Measurements from ENCODE around the gene SERPINA9. TPM values are rescaled to one million over a fixed set of nuclear protein-coding genes. Genes with fewer than 3 reads are reported as not detected.
A peak's percentile ranks its signal among the peaks of the same experiment; 100 is the strongest.
"Not testable (repeated sequence)": the region's sequence is repeated elsewhere in the genome, so short reads cannot be mapped to it uniquely, and the experiment has no call there.

Gene SERPINA9
- total and polyA plus RNA-seq, 4 donors, result not detected

GRCh38 chr14:94491511-94491910 lies 15.5 kb upstream of the SERPINA9 start:
- H3K4me1 ChIP-seq (ENCODE audit: control insufficient read depth, insufficient read depth, low read length), result peaks cover 12% of the 10 kb centered on the region
- peaks cover 3% of the 10 kb centered on the region for H3K27me3 ChIP-seq (ENCODE audit: control insufficient read depth, insufficient read depth, low read length)
- no peak overlapping the region for H3K4me3 ChIP-seq (ENCODE audit: low read depth, low read length)
- no peak overlapping the region for H3K27ac ChIP-seq (ENCODE audit: low read depth, low read length)
- no peak for DNase-seq (ENCODE audit: low read depth in 4 of 6, low spot score in 6 of 6)
- no peaks in the 10 kb centered on the region for H3K36me3 ChIP-seq (ENCODE audit: control insufficient read depth, insufficient read depth, low read length)
- WGBS (ENCODE audit: insufficient coverage), result 75% methylated on average over 4 of the region's 4 CpGs
- H3K9me3 ChIP-seq (ENCODE audit: control insufficient read depth, insufficient read depth, low read length), result no peaks in the 10 kb centered on the region

GRCh38 chr14:94489336-94489735 lies 13.3 kb upstream of the SERPINA9 start:
- no peak overlapping the region for H3K27ac ChIP-seq (ENCODE audit: low read depth, low read length)
- H3K4me1 ChIP-seq (ENCODE audit: control insufficient read depth, insufficient read depth, low read length), result peaks cover 22% of the 10 kb centered on the region
- WGBS (ENCODE audit: insufficient coverage), result 81% methylated on average over 11 of the region's 11 CpGs
- no peaks in the 10 kb centered on the region for H3K36me3 ChIP-seq (ENCODE audit: control insufficient read depth, insufficient read depth, low read length)
- H3K27me3 ChIP-seq (ENCODE audit: control insufficient read depth, insufficient read depth, low read length), result peaks cover 3% of the 10 kb centered on the region
- H3K9me3 ChIP-seq (ENCODE audit: control insufficient read depth, insufficient read depth, low read length), result no peaks in the 10 kb centered on the region
- H3K4me3 ChIP-seq (ENCODE audit: low read depth, low read length), result no peak overlapping the region
- DNase-seq (ENCODE audit: low read depth in 4 of 6, low spot score in 6 of 6), result no peak

DNA sequence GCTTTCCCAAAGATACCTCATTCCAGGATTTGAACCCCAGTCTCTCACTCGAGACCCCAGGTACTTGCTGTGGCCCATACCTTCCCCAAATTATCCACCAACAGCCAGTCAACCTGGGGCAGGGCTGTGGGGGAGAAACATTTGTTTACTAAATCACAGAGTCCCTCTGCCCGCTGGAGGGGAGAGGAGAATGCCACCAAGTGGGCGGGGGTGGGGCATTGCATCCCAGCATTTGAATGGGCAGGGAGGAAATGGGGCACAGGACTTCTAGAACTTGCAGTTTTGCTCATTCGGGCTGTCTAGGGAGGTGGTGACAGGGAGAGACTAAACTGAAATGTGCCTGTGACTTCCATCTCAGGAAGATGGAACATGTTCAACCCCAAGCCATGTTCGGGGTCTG lies 10.9 kb upstream of the SERPINA9 start:
- Histone ChIP-seq H3K36me3 (ENCODE audit: control insufficient read depth, insufficient read depth, low read length) (no peaks in the 10 kb centered on the region), H3K4me1 (ENCODE audit: control insufficient read depth, insufficient read depth, low read length) (peaks cover 22% of the 10 kb centered on the region), H3K27ac (ENCODE audit: low read depth, low read length) (no peak overlapping the region), H3K27me3 (ENCODE audit: control insufficient read depth, insufficient read depth, low read length) (peaks cover 3% of the 10 kb centered on the region), H3K9me3 (ENCODE audit: control insufficient read depth, insufficient read depth, low read length) (no peaks in the 10 kb centered on the region), H3K4me3 (ENCODE audit: low read depth, low read length) (no peak overlapping the region)
- WGBS (ENCODE audit: insufficient coverage), result 44% methylated on average over 4 of the region's 5 CpGs
- DNase-seq (ENCODE audit: low read depth in 4 of 6, low spot score in 6 of 6), result peak in 1 of 6 donors; percentile 11

- no peak overlapping the region for H3K4me3 ChIP-seq (ENCODE audit: low read depth, low read length)
- no peaks in the 10 kb centered on the region for H3K36me3 ChIP-seq (ENCODE audit: control insufficient read depth, insufficient read depth, low read length)
- 18% methylated on average over 26 of the region's 26 CpGs for WGBS (ENCODE audit: insufficient coverage)
- H3K27ac ChIP-seq (ENCODE audit: low read depth, low read length), result no peak overlapping the region
- H3K4me1 ChIP-seq (ENCODE audit: control insufficient read depth, insufficient read depth, low read length), result peaks cover 22% of the 10 kb centered on the region
- peaks cover 3% of the 10 kb centered on the region for H3K27me3 ChIP-seq (ENCODE audit: control insufficient read depth, insufficient read depth, low read length)
- DNase-seq (ENCODE audit: low read depth in 4 of 6, low spot score in 6 of 6), result peak; percentile 39 to 85 (median 48)
- H3K9me3 ChIP-seq (ENCODE audit: control insufficient read depth, insufficient read depth, low read length), result no peaks in the 10 kb centered on the region
Observed at GRCh38 chr14:94485944-94486841, 10.2 kb upstream of the SERPINA9 start.

- H3K27me3 ChIP-seq (ENCODE audit: control insufficient read depth, insufficient read depth, low read length), result peaks cover 3% of the 10 kb centered on the region
- no peaks in the 10 kb centered on the region for H3K9me3 ChIP-seq (ENCODE audit: control insufficient read depth, insufficient read depth, low read length)
- WGBS (ENCODE audit: insufficient coverage), result 70% methylated on average over 3 of the region's 5 CpGs
- H3K36me3 ChIP-seq (ENCODE audit: control insufficient read depth, insufficient read depth, low read length), result no peaks in the 10 kb centered on the region
- H3K27ac ChIP-seq (ENCODE audit: low read depth, low read length), result no peak overlapping the region
- peaks cover 22% of the 10 kb centered on the region for H3K4me1 ChIP-seq (ENCODE audit: control insufficient read depth, insufficient read depth, low read length)
- no peak for DNase-seq (ENCODE audit: low read depth in 4 of 6, low spot score in 6 of 6)
- H3K4me3 ChIP-seq (ENCODE audit: low read depth, low read length), result no peak overlapping the region
Observed at GRCh38 chr14:94484481-94484880, 8.5 kb upstream of the SERPINA9 start.

GRCh38 chr14:94483729-94484275 lies 7.8 kb upstream of the SERPINA9 start:
- H3K4me1 ChIP-seq (ENCODE audit: control insufficient read depth, insufficient read depth, low read length), result peaks cover 22% of the 10 kb centered on the region
- no peaks in the 10 kb centered on the region for H3K9me3 ChIP-seq (ENCODE audit: control insufficient read depth, insufficient read depth, low read length)
- no peaks in the 10 kb centered on the region for H3K36me3 ChIP-seq (ENCODE audit: control insufficient read depth, insufficient read depth, low read length)
- whole genome bisulfite sequencing (ENCODE audit: insufficient coverage), result 86% methylated on average over 3 of the region's 7 CpGs
- no peak for DNase-seq (ENCODE audit: low read depth in 4 of 6, low spot score in 6 of 6)
- peaks cover 3% of the 10 kb centered on the region for H3K27me3 ChIP-seq (ENCODE audit: control insufficient read depth, insufficient read depth, low read length)
- H3K27ac ChIP-seq (ENCODE audit: low read depth, low read length), result no peak overlapping the region
- no peak overlapping the region for H3K4me3 ChIP-seq (ENCODE audit: low read depth, low read length)

- Histone ChIP-seq H3K36me3 (ENCODE audit: control insufficient read depth, insufficient read depth, low read length) (no peaks in the 10 kb centered on the region), H3K27me3 (ENCODE audit: control insufficient read depth, insufficient read depth, low read length) (peaks cover 3% of the 10 kb centered on the region), H3K4me1 (ENCODE audit: control insufficient read depth, insufficient read depth, low read length) (peaks cover 22% of the 10 kb centered on the region), H3K4me3 (ENCODE audit: low read depth, low read length) (no peak overlapping the region), H3K27ac (ENCODE audit: low read depth, low read length) (no peak overlapping the region), H3K9me3 (ENCODE audit: control insufficient read depth, insufficient read depth, low read length) (no peaks in the 10 kb centered on the region)
- no peak for DNase-seq (ENCODE audit: low read depth in 4 of 6, low spot score in 6 of 6)
- WGBS (ENCODE audit: insufficient coverage), result 86% methylated on average over 10 of the region's 10 CpGs
Observed at GRCh38 chr14:94483071-94483451, 7.1 kb upstream of the SERPINA9 start.

- not testable (repeated sequence) for H3K4me3 ChIP-seq (ENCODE audit: low read depth, low read length); H3K27ac ChIP-seq (ENCODE audit: low read depth, low read length); H3K9me3 ChIP-seq (ENCODE audit: control insufficient read depth, insufficient read depth, low read length); H3K27me3 ChIP-seq (ENCODE audit: control insufficient read depth, insufficient read depth, low read length); H3K36me3 ChIP-seq (ENCODE audit: control insufficient read depth, insufficient read depth, low read length)
- DNase-seq (ENCODE audit: low read depth in 4 of 6, low spot score in 6 of 6), result peak in 1 of 6 donors; percentile 6
- peaks cover 19% of the 10 kb centered on the region for H3K4me1 ChIP-seq (ENCODE audit: control insufficient read depth, insufficient read depth, low read length)
- WGBS (ENCODE audit: insufficient coverage), result 71% methylated on average over 3 of the region's 10 CpGs
Observed at GRCh38 chr14:94482132-94483070, 6.4 kb upstream of the SERPINA9 start.

DNA sequence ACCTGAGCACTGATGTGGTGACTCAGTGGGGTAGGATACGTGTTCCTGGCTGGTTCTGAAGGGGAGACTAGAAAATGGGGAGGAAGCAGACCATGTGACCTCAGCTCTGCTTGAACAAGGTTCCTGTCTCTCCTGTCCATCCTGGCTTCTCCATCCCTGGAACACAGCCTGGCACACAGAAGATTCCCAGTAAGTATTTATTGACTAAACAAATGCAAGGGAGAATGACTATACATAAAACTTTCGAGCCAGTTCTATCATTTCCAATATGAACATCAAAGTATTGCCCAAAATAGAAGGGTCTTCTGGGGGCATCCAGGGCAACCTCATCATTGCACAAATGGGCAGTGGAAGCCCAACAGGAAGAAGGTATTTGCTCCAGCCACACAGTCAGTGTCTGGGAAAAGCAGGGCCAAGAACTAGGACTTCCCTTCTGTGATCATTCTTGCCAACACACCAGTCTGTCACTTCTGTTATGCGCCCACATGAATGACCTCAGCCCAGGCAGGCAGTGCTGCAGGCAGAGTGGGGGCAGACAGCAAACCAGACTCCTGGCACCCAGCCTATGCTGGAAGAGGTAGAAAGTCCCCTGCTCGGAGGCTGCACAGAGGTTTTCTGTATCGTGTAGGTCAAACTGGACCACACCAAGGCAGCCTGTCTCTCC lies 5.6 kb upstream of the SERPINA9 start:
- no peaks in the 10 kb centered on the region for H3K27me3 ChIP-seq (ENCODE audit: control insufficient read depth, insufficient read depth, low read length)
- H3K27ac ChIP-seq (ENCODE audit: low read depth, low read length), result no peak overlapping the region
- no peak for DNase-seq (ENCODE audit: low read depth in 4 of 6, low spot score in 6 of 6)
- H3K4me1 ChIP-seq (ENCODE audit: control insufficient read depth, insufficient read depth, low read length), result peaks cover 11% of the 10 kb centered on the region
- H3K36me3 ChIP-seq (ENCODE audit: control insufficient read depth, insufficient read depth, low read length), result no peaks in the 10 kb centered on the region
- H3K9me3 ChIP-seq (ENCODE audit: control insufficient read depth, insufficient read depth, low read length), result no peaks in the 10 kb centered on the region
- no peak overlapping the region for H3K4me3 ChIP-seq (ENCODE audit: low read depth, low read length)
- 69% methylated on average over 4 of the region's 5 CpGs for WGBS (ENCODE audit: insufficient coverage)
